ENCODE data around the gene PDE3A. TPM values are rescaled to one million over a fixed set of nuclear protein-coding genes. Genes with fewer than 3 reads are reported as not detected.

The PDE3A gene
- total and polyA plus RNA-seq, 7 donors = 0.53 to 4.1 (median 2.1) TPM

GRCh38 chr12:20439626-20440025 lies 71.3 kb downstream of the PDE3A start:
- 85 to 88% (median 87%) methylated on average over 1 of the region's 1 CpG for WGBS, 3 donors

GRCh38 chr12:20440408-20440807 lies 72.1 kb downstream of the PDE3A start:
- no peaks in the 10 kb centered on the region for H3K9me3 ChIP-seq
- peak in 1 of 4 donors; percentile 58 for ATAC-seq
- intact Hi-C loops (cut with DNase I) = no loop called here
- no peaks in the 10 kb centered on the region for H3K36me3 ChIP-seq (ENCODE audit: insufficient read depth in 1 of 2, low read depth in 1 of 2)
- no peak for DNase-seq
- H3K27me3 ChIP-seq (ENCODE audit: insufficient read depth in 3 of 3, low read length in 2 of 3) = no peaks in the 10 kb centered on the region
- H3K4me3 ChIP-seq = no peak overlapping the region
- WGBS, 3 donors = 50 to 61% (median 56%) methylated on average over 1 of the region's 1 CpG
- H3K4me1 ChIP-seq = peaks cover 5% of the 10 kb centered on the region
- TF ChIP-seq CTCF (IDR thresholded peaks at IDR 0.05) = no peak
- H3K27ac ChIP-seq = no peak overlapping the region

More at GRCh38 chr12:20439626-20440025, 71.3 kb downstream of the PDE3A start:
- H3K36me3 ChIP-seq (ENCODE audit: insufficient read depth in 1 of 2, low read depth in 1 of 2) = no peaks in the 10 kb centered on the region
- ATAC-seq (peak in 1 of 4 donors; percentile 62), DNase-seq (no peak)
- H3K27me3 ChIP-seq (ENCODE audit: insufficient read depth in 3 of 3, low read length in 2 of 3) = no peaks in the 10 kb centered on the region
- H3K9me3 ChIP-seq = no peaks in the 10 kb centered on the region
- H3K4me1 ChIP-seq = no peaks in the 10 kb centered on the region
- H3K4me3 ChIP-seq = no peak overlapping the region
- intact Hi-C loops (cut with DNase I) = no loop called here
- TF ChIP-seq CTCF (IDR thresholded peaks at IDR 0.05) = no peak
- H3K27ac ChIP-seq = no peak overlapping the region

GRCh38 chr12:20442322-20442721 lies 74.0 kb downstream of the PDE3A start:
- Histone ChIP-seq H3K27ac (no peak overlapping the region), H3K36me3 (ENCODE audit: insufficient read depth in 1 of 2, low read depth in 1 of 2) (no peaks in the 10 kb centered on the region), H3K9me3 (no peaks in the 10 kb centered on the region), H3K27me3 (ENCODE audit: insufficient read depth in 3 of 3, low read length in 2 of 3) (no peaks in the 10 kb centered on the region), H3K4me1 (peaks cover 6% of the 10 kb centered on the region), H3K4me3 (no peak overlapping the region)
- ATAC-seq (peak in 2 of 4 donors; percentile 51 to 75), DNase-seq (no peak)
- TF ChIP-seq CTCF (IDR thresholded peaks at IDR 0.05) = no peak
- intact Hi-C loops (cut with DNase I) = no loop called here
- 56 to 78% (median 78%) methylated on average over 6 of the region's 6 CpGs for WGBS, 3 donors

GRCh38 chr12:20443255-20443654 lies 74.9 kb downstream of the PDE3A start:
- no peak for DNase-seq
- no peak overlapping the region for H3K27ac ChIP-seq

More at GRCh38 chr12:20443255-20443654, 74.9 kb downstream of the PDE3A start:
- no peak for ATAC-seq
- Histone ChIP-seq H3K27me3 (ENCODE audit: insufficient read depth in 3 of 3, low read length in 2 of 3) (no peaks in the 10 kb centered on the region), H3K4me3 (no peak overlapping the region), H3K4me1 (peaks cover 6% of the 10 kb centered on the region), H3K36me3 (ENCODE audit: insufficient read depth in 1 of 2, low read depth in 1 of 2) (no peaks in the 10 kb centered on the region), H3K9me3 (no peaks in the 10 kb centered on the region)
- intact Hi-C loops (cut with DNase I) = no loop called here
- 87 to 93% (median 89%) methylated on average over 3 of the region's 3 CpGs for WGBS, 3 donors
- TF ChIP-seq CTCF (IDR thresholded peaks at IDR 0.05) = no peak

All from psoas muscle (tissue), 8 donors.